NCI-H2029 treated with DMSO at 0.1 percent for 48 hours (cell line): ENCODE results near the gene SGMS1.

Experiments
- DNase-seq: peaks from one replicate; lab custom pipeline; 2025; lab: John Stamatoyannopoulos, UW

SGMS1 gene

GRCh38 chr10:50334273-50334672, 289.5 kb downstream of the SGMS1 start:
- DNase-seq = no peak

DNA sequence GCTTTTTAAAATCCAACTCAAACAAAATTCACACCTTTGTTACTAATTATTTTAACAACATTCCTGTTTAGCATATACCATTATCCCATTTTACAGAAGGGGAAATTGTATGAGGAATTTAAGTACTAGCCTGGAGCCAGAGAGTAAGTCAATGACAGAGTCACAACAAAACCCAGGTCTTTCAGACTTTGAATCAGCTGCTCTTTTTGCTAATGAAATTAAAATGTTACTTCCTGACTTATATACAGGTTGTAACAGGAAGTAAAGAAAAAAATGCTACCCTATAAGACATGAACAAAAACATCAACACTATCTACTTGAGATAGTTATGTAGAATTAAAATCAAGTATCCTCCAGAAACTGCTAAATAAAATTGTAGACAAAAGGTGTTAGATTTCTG, 289.9 kb downstream of the SGMS1 start:
- DNase-seq = no peak

GRCh38 chr10:50332108-50332842, 291.5 kb downstream of the SGMS1 start:
- no peak for DNase-seq

- DNase-seq = no peak
Observed at GRCh38 chr10:50331486-50331885, 292.3 kb downstream of the SGMS1 start.

DNA sequence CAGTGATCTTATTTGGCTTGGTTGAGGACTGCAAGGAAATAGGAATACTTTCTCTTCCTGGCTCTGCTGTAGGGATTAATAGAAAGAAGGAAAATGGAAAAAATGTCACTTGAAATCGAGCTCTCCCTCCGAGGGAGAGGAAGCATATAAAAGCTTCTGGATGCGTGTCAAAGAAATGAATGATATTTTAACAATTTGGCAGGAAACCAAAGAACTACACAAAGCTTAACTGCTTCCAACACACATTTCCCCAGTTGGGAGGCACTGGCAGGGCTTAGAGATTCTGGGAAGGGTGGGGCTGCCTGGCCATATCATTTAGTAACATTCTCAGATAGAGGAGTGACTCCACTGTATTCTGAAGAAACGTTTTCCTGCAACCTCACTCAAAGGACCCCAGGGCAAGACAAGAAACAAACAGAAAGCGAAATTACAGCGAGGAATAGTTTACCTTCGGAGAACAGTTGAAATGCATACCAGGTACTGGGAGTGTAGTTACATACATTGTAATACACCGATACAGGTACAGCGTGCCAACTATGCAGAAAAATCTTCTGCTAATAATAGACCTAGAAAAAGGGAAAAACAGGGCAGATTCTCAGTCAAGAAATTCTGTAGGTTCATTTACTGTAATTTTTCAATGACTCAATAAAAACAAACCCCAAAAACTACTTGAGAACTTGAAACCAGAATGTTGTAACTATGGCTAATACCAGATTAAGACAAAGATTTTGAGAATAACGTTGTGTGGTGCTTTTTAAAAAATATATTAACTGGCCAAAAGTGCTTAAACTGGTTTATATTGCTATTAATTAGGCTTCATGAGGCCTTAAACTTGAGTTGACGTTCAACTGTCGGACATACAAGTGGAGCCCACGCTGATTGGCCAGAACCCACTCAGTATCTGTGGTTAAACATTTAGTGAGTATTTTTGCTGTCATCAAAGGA, 296.7 kb downstream of the SGMS1 start:
- DNase-seq = no peak

DNA sequence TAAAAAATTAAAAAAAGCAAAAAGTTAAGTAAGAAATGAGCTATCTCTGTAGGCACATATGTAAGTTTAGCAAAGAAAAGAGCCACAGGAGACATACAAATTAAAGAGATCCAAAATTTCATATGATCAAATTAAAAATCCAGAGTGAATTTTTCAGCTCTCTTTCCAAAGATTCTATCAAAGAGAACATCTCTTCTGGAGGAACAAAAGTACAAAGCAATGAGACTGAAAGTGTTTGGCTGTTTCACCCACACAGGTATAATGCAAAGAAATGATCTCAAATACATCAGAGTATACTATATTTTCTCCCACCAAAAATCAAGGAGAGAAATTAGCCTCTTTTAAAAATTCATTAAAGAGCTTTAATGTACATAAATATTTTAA, 297.6 kb downstream of the SGMS1 start:
- DNase-seq = no peak

- no peak for DNase-seq
Observed at GRCh38 chr10:50325449-50326171, 298.1 kb downstream of the SGMS1 start.

DNA sequence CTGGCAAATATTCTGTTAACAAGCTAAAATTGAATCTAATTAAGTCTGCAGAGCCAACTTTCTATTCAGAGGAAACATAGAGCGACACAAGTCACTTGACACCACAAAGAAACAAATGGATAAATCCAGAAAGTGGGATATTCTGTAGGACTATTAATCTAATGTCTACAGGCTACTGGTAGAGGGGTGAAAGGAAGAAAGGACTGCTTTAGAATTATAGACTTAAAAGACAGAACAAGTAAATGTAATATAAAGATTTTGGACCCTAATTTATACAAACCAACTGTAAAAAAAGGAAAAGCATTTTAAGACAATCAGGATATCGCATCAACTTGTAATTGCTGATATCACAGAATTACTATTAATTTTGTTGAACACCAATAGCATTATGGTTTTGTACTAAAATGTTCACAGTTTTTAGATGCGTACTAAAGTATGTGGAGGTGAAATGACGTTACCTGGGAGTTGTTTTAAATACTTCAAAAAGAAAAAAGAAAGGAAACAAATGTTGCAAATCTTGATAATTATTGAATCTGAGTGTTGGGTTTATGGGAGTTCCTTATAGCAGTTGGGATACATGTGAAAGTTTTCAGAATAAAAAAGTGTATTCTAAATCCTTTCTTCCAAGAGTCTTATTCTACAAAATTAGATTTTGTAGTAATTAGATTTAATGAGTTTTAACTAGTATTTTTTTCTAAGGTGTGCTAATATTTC, 298.9 kb downstream of the SGMS1 start:
- DNase-seq = no peak

- DNase-seq = no peak
Observed at GRCh38 chr10:50324046-50324445, 299.7 kb downstream of the SGMS1 start.

DNA sequence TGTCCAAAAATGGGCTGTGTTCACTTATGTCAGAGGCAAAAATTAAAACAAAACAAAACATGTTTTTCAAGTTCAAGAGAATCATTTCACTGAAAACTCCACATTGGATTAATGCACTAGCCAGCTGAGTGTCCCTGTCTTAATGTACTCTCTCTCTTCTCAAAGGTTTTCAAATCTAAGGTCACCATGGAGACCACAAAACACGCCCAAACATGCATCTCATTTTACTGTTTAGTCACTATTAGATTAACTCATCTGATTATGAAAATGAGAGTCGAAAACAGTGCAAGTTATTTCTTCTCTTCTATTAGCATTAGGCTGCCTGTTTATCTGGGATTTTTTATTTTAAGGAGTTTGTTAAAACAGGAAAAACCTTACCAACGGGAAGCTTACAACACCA, 301.7 kb downstream of the SGMS1 start:
- no peak for DNase-seq

GRCh38 chr10:50318129-50318528, 305.6 kb downstream of the SGMS1 start:
- DNase-seq = no peak

DNA sequence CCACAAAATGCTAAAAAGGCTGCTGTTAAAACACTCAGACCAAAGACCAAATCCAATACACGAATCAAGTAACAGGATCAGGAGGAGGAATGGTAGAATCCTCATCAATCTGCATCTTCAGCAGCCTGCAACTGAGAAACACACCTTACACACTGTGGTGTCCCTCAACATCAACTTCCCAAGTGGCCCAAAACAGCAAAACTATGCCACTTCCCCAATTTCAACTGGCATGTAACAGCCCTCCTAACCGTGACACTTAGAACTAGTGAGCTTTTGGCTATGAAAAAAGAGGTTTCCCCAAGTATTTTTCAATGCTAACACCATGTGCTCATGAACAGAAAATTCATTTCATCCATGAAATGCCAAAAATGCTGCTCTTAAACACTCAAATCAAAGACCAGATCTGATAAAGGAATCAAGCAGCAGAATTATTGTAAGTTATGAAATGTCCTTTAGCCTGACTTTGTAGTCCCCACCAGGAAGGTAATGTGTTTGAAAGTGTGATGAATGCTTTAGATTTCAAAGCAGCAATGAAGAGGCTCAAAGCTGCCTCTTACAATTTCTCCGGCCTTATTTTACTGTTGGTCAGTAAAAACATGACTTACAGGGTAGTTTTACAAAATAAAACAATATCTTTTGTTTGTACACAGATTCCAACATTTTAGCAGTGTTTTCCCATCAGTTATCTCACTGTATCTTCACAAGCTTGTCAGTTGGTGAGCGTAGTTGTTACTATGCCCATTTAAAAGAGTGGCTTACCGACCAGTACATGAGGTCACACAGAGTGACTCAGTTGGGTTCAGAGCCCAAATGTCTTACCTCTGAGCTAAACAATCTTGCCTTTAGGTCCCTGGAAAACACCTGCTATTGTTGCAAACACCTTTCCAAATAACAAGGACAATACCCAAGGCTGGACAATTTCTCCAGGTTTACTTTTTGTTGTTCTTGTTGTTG, 306.8 kb downstream of the SGMS1 start:
- DNase-seq = no peak

DNA sequence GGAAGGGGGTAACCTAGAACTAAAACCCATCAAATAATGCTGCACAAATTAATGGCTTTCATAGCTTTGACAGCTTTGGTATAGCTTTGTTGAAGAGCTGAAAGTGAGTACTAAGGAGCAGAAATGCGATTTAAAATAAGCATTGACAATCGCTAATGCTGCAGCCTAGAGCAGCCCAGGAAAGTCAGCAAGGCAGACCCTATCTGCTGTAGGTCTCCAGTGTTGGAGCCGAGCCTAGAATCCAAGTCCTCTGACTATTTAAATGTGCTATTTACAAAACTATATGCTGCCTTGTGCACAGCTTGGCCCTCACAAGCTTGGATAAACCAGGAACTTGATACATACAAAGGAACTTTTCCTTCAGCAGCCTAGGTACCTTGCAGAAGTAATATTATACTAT, 307.6 kb downstream of the SGMS1 start:
- DNase-seq = no peak

GRCh38 chr10:50315424-50315823, 308.3 kb downstream of the SGMS1 start:
- DNase-seq = no peak

GRCh38 chr10:50314169-50315071, 309.3 kb downstream of the SGMS1 start:
- DNase-seq = no peak

- DNase-seq = no peak
Observed at GRCh38 chr10:50312464-50313437, 311.0 kb downstream of the SGMS1 start.

DNA sequence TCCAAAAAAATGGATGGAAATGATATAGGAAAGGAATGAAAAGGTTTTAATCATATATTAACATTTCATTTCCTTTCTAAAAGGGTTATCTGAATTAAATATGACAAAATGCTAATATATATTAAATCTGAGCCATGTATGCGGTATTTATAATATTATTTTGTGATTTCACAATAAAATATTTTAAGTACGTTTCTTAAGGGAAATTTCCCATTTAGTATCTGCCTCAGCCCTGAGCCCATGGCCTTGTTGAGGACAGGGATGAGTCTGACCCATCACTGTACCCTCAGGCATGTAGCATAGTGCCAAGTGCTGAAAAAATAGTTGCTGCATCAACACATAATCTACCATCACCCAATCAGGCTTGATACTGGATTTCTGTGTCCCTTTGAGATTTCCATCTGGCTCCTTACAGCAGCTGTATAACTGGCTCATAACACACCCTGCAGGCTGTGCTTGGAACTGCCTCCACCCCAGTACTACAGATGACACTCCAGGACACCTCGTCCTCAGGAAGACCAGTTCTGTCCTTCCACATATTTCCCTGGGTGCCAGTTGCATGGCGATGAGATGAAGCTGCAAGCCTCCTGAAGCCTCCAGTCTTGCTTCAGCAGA, 313.1 kb downstream of the SGMS1 start:
- no peak for DNase-seq

DNA sequence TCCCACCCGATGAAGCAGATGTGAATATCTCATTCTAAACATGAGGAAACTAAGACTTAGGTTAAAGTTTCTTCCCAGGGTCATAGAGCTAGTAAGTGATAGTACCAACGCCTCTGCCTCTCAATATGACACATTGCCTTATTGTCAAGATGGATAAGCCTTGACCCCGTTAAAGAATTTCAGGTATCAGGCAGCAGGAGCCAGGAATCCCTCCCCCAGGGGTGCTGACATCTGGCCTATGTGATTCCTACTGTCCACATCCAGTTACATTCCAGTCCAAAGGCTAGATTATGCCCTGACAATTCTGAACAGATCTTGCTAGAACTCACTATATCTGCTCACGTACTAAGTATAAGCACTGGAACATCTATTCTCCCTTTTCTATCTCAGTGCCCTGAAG, 314.4 kb downstream of the SGMS1 start:
- DNase-seq = no peak
